Fibroblast of the aortic adventitia (primary cell): Measurements from ENCODE around the gene GPR3. TPM values are rescaled to one million over a fixed set of nuclear protein-coding genes. Genes with fewer than 3 reads are reported as not detected.

ENCODE experiments used
- DNase-seq: peaks from one replicate; pipeline ENCODE4 v3.0.0-alpha.2; 2010; ENCODE audit warnings: low read depth
- H3K4me3 ChIP-seq: 2 replicates; pipeline ENCODE4 v1.5.1; 2011; ENCODE audit warnings: low read depth, mild to moderate bottlenecking, control low read depth, low read length, moderate library complexity
- total RNA-seq: library from RNA; depleted of rRNA; stranded (reverse); fragments of >200 nt; gene quantifications from 2 replicates; pipeline ENCODE4 v1.2.3, GENCODE V29; 2012; ENCODE audit warnings: low replicate concordance
- TF ChIP-seq, protein P1 (sequence below): IDR thresholded peaks from 2 replicates; pipeline ENCODE4 v1.5.1; 2011; ENCODE audit warnings: mild to moderate bottlenecking, low read length, control low read depth, inconsistent platforms; ENCODE audit not compliant: insufficient read depth

The GPR3 gene
- total RNA-seq, 1 donor, result 0.99 TPM

DNA sequence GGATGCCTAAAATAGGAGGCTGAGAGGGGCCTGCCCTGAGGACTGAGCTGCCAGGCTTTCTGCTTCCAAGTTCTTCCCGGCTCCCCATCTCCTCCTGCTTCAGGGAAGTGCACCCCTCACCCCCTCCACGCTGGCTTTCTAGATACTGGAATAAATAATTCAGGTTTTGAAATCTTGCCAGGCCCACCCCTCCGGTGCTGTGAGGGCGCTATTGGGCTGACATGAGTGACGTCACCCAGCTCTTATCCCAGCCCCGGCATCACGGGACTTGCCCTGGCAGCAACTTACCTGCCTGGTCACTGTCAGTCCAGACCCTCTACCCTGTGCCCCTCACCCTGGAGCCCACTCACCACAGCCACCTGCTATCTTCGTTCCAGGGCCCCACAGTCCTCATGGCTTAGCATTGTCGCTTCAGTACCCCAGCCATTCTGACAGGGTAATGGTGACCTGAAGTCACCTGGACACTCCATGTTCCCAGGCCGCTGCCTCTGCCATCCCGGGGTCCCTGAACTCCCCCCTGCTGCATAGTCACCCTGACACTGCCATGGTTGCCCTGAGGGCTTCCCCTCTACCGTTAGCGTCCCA is 819 bp upstream of the GPR3 start:
- TF ChIP-seq, protein P1, sequence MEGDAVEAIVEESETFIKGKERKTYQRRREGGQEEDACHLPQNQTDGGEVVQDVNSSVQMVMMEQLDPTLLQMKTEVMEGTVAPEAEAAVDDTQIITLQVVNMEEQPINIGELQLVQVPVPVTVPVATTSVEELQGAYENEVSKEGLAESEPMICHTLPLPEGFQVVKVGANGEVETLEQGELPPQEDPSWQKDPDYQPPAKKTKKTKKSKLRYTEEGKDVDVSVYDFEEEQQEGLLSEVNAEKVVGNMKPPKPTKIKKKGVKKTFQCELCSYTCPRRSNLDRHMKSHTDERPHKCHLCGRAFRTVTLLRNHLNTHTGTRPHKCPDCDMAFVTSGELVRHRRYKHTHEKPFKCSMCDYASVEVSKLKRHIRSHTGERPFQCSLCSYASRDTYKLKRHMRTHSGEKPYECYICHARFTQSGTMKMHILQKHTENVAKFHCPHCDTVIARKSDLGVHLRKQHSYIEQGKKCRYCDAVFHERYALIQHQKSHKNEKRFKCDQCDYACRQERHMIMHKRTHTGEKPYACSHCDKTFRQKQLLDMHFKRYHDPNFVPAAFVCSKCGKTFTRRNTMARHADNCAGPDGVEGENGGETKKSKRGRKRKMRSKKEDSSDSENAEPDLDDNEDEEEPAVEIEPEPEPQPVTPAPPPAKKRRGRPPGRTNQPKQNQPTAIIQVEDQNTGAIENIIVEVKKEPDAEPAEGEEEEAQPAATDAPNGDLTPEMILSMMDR, result no peak
- DNase-seq, result peak; percentile 64
- peak overlapping the region; percentile 71 for H3K4me3 ChIP-seq

DNA sequence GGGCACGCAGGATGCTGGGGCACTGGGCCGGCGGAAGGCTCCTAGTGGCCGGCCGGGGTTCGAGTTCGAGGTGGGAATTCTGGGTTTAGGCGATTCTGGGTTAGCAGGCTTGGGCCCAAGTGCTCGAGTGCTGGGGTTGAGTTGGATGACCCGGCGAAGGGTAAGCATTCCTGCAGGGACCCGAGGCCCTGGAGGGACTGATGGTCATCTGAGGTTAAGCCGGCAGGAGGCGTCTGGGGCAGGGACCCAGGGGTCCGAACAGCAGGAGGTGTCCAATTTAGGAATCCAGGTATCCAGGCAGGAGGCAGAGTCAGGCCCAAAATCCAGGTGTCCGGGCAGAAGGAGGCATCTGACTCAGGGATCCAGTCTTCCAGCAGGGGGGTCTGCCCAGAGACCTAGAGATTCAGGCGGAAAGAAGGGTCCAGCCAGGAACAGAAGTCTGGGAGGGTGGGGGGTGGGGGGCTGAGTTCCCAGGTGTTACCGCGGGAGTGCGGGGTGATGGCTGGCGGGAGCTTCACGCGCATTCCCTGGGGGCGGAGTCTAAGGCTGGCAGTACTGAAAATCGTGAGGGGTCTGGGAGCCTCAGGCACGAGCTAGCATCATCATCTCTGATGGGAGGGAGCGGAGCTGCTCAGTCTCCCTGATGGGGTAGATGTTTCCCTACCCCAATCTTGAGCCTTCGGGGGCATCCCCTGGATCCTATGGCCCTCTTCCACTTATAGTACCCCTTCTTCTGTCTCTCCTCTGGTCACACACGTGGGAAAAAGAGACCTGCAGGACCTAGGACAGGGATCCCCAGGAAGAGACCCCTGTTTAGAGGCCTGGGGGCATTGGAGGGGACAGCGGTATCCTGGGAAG is 585 bp downstream of the GPR3 start:
- DNase-seq, result no peak
- TF ChIP-seq, protein P1, result peak; percentile 20
- peak overlapping the region; percentile 71 for H3K4me3 ChIP-seq

DNA sequence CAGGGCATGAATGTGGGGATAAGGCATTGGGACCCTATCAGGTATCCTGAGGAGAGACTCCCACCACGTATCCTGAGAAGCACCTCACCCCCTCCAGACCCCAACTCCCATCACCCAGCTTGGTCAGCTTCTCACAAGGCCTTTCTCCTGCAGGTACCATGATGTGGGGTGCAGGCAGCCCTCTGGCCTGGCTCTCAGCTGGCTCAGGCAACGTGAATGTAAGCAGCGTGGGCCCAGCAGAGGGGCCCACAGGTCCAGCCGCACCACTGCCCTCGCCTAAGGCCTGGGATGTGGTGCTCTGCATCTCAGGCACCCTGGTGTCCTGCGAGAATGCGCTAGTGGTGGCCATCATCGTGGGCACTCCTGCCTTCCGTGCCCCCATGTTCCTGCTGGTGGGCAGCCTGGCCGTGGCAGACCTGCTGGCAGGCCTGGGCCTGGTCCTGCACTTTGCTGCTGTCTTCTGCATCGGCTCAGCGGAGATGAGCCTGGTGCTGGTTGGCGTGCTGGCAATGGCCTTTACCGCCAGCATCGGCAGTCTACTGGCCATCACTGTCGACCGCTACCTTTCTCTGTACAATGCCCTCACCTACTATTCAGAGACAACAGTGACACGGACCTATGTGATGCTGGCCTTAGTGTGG is 1.3 kb downstream of the GPR3 start:
- TF ChIP-seq, protein P1, result no peak
- no peak for DNase-seq

DNA sequence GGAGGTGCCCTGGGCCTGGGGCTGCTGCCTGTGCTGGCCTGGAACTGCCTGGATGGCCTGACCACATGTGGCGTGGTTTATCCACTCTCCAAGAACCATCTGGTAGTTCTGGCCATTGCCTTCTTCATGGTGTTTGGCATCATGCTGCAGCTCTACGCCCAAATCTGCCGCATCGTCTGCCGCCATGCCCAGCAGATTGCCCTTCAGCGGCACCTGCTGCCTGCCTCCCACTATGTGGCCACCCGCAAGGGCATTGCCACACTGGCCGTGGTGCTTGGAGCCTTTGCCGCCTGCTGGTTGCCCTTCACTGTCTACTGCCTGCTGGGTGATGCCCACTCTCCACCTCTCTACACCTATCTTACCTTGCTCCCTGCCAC is 1.8 kb downstream of the GPR3 start:
- no peak overlapping the region for H3K4me3 ChIP-seq
- TF ChIP-seq, protein P1, result no peak
- no peak for DNase-seq

More for the DNA sequence above, 1.3 kb downstream of the GPR3 start:
- H3K4me3 ChIP-seq, result no peak overlapping the region

DNA sequence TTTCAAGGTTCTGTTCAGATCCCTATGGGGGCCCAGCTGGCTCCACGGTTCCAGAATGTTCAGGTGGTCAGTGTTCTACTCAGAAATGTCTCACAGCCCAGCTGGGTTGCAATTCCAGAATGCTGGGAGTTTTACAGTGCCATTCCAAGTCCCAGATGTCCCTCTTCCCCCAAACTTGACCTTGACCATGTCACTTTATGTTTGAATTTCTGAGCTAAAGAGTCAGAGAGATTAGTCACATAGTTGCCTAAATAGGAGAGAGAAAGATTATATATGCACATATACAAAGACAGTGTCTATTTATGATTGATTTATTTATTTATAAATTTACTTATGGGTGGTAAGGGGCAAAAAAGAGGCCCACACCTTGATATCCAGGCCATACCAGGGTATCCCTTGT is 2.5 kb downstream of the GPR3 start:
- no peak overlapping the region for H3K4me3 ChIP-seq
- no peak for DNase-seq
- TF ChIP-seq, protein P1, result no peak

DNA sequence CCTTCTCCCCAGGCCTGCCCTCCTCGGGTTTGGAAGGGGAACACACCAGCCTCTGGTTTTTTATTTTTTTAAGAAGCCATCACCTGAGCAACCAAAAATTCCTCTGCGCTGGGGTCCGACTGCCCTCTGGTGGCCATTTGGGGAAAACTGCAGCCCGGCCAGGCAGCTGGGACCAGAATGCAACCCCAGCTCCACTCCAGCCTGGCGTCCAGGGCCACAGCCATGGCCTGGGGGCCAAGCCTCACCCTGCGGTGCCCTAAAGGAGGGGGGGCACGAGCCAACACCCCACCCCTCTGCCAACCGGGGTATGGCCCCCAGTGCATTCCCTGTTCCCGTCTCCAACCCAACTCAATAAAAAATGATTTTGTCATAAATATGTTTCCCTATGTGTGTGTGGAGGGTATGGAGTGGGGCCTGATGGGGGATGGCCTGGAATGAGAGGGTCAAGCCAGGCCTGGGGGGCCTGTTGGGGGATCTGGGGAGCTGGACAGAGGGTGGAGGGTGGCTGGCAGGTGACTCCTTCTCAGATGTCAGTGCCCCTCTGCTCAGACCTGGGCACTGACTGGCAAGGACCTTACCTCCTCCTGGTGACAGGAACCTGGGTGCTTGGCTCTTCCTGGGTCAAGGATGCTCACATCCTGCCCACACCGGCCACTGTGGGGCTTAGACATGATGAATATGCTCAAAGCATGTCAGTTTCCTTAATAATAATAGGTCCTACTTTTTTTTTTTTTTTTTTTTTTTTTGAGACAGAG is 3.2 kb downstream of the GPR3 start:
- H3K4me3 ChIP-seq, result no peak overlapping the region
- DNase-seq, result peak; percentile 78
- TF ChIP-seq, protein P1, result peak; percentile 95
